ENCODE data around the gene ABCA1.

The ABCA1 gene

GRCh38 chr9:104866191-104866590 lies 61.8 kb downstream of the ABCA1 start:
- H4K8ac ChIP-seq (ENCODE audit: low read depth, low read length) = no peak overlapping the region
- peaks cover 0 to 45% of the 10 kb centered on the region in 2 donors for H3K36me3 ChIP-seq (replicated peaks in 1 of 2; ENCODE audit: control insufficient read depth in 2 of 2, insufficient read depth in 2 of 2, low read length in 2 of 2)
- H3K27ac ChIP-seq (replicated peaks; ENCODE audit: low read length) = no peak overlapping the region
- no peak overlapping the region for H2AK5ac ChIP-seq (ENCODE audit: low read depth, low read length)
- no peak overlapping the region for H3K4me3 ChIP-seq (ENCODE audit: low read length in 2 of 2)
- no peak overlapping the region for H4K91ac ChIP-seq (ENCODE audit: low read depth, low read length, poor library complexity)
- no peak overlapping the region for H3K9ac ChIP-seq (ENCODE audit: low read depth, low read length, poor library complexity)
- H3K18ac ChIP-seq (ENCODE audit: low read length) = no peak overlapping the region
- no peaks in the 10 kb centered on the region for H3K27me3 ChIP-seq (ENCODE audit: control insufficient read depth in 3 of 3, insufficient read depth in 3 of 3, low read depth in 1 of 3, low read length in 3 of 3)
- H3K23ac ChIP-seq (ENCODE audit: low read depth, low read length, poor library complexity) = no peak overlapping the region
- WGBS, 2 donors (ENCODE audit: extremely low coverage in 2 of 2, insufficient read length in 2 of 2, insufficient replicate concordance in 1 of 2) = no CpG with 5 or more reads among the region's 1 CpG
- no peak overlapping the region for H3K4me2 ChIP-seq (ENCODE audit: insufficient read depth, low read length, poor library complexity, severe bottlenecking)
- no peak overlapping the region for H2BK120ac ChIP-seq (ENCODE audit: low read depth, low read length)
- no peak overlapping the region for H3K4ac ChIP-seq (ENCODE audit: low read length)
- H2BK5ac ChIP-seq (ENCODE audit: low read length) = no peak overlapping the region
- DNase-seq (ENCODE audit: low spot score) = no peak
- no peak overlapping the region for H2BK15ac ChIP-seq (ENCODE audit: low read length)
- no peak overlapping the region for H2BK12ac ChIP-seq (ENCODE audit: low read length)
- H3K14ac ChIP-seq (ENCODE audit: low read length) = no peak overlapping the region
- no peak overlapping the region for H2AFZ ChIP-seq (ENCODE audit: low read length)
- H3K4me1 ChIP-seq (ENCODE audit: control insufficient read depth in 2 of 2, insufficient read depth in 1 of 2, low read depth in 1 of 2, low read length in 2 of 2) = peaks cover 14% of the 10 kb centered on the region in 2 donors
- no peaks in the 10 kb centered on the region for H3K9me3 ChIP-seq (replicated peaks in 1 of 2; ENCODE audit: control insufficient read depth in 2 of 2, insufficient read depth in 1 of 2, low read depth in 1 of 2, low read length in 2 of 2)
- H3K79me1 ChIP-seq (ENCODE audit: low read depth, low read length) = no peaks in the 10 kb centered on the region

DNA sequence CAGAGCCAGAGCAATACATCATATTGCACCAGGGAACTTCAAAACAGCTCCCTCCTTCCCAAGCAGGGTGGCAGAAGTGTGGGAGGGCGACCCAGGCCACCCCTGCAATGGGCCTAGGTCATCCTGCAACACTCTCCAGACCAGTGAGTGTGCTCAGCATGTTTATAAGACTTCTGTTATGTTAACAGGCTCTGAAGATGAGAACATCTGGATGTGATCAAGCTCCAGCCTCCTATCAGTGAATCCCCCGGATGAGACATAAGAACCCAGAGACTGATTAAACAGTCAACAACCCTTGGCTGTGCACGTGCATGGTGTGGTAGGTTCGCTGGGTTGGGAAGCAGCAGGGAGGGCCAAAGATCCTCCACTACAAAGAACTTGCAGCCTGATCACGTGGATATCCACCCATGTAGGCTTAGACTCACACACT lies 63.3 kb downstream of the ABCA1 start:
- no CpG with 5 or more reads among the region's 5 CpGs for WGBS, 2 donors (ENCODE audit: extremely low coverage in 2 of 2, insufficient read length in 2 of 2, insufficient replicate concordance in 1 of 2)
- no peak overlapping the region for H2BK12ac ChIP-seq (ENCODE audit: low read length)
- no peak overlapping the region for H3K23ac ChIP-seq (ENCODE audit: low read depth, low read length, poor library complexity)
- DNase-seq (ENCODE audit: low spot score) = no peak
- H3K79me1 ChIP-seq (ENCODE audit: low read depth, low read length) = no peaks in the 10 kb centered on the region
- H4K91ac ChIP-seq (ENCODE audit: low read depth, low read length, poor library complexity) = no peak overlapping the region
- H3K27ac ChIP-seq (replicated peaks; ENCODE audit: low read length) = no peak overlapping the region
- no peak overlapping the region for H4K8ac ChIP-seq (ENCODE audit: low read depth, low read length)
- H2BK5ac ChIP-seq (ENCODE audit: low read length) = no peak overlapping the region
- H2BK120ac ChIP-seq (ENCODE audit: low read depth, low read length) = no peak overlapping the region
- H3K9ac ChIP-seq (ENCODE audit: low read depth, low read length, poor library complexity) = no peak overlapping the region
- H3K9me3 ChIP-seq (replicated peaks in 1 of 2; ENCODE audit: control insufficient read depth in 2 of 2, insufficient read depth in 1 of 2, low read depth in 1 of 2, low read length in 2 of 2) = no peaks in the 10 kb centered on the region
- no peaks in the 10 kb centered on the region for H3K27me3 ChIP-seq (ENCODE audit: control insufficient read depth in 3 of 3, insufficient read depth in 3 of 3, low read depth in 1 of 3, low read length in 3 of 3)
- H2BK15ac ChIP-seq (ENCODE audit: low read length) = no peak overlapping the region
- H3K36me3 ChIP-seq (replicated peaks in 1 of 2; ENCODE audit: control insufficient read depth in 2 of 2, insufficient read depth in 2 of 2, low read length in 2 of 2) = peaks cover 0 to 51% of the 10 kb centered on the region in 2 donors
- no peak overlapping the region for H3K4ac ChIP-seq (ENCODE audit: low read length)
- no peak overlapping the region for H2AK5ac ChIP-seq (ENCODE audit: low read depth, low read length)
- no peak overlapping the region for H3K4me2 ChIP-seq (ENCODE audit: insufficient read depth, low read length, poor library complexity, severe bottlenecking)
- H2AFZ ChIP-seq (ENCODE audit: low read length) = no peak overlapping the region
- no peak overlapping the region for H3K14ac ChIP-seq (ENCODE audit: low read length)
- peaks cover 12 to 14% of the 10 kb centered on the region in 2 donors for H3K4me1 ChIP-seq (ENCODE audit: control insufficient read depth in 2 of 2, insufficient read depth in 1 of 2, low read depth in 1 of 2, low read length in 2 of 2)
- H3K18ac ChIP-seq (ENCODE audit: low read length) = no peak overlapping the region
- H3K4me3 ChIP-seq (ENCODE audit: low read length in 2 of 2) = no peak overlapping the region

- no peak overlapping the region for H3K9ac ChIP-seq (ENCODE audit: low read depth, low read length, poor library complexity)
- no peak overlapping the region for H2BK15ac ChIP-seq (ENCODE audit: low read length)
- no CpG with 5 or more reads among the region's 4 CpGs for WGBS, 2 donors (ENCODE audit: extremely low coverage in 2 of 2, insufficient read length in 2 of 2, insufficient replicate concordance in 1 of 2)
- H3K18ac ChIP-seq (ENCODE audit: low read length) = no peak overlapping the region
- H3K4ac ChIP-seq (ENCODE audit: low read length) = no peak overlapping the region
- H2BK120ac ChIP-seq (ENCODE audit: low read depth, low read length) = no peak overlapping the region
- no peak overlapping the region for H3K4me2 ChIP-seq (ENCODE audit: insufficient read depth, low read length, poor library complexity, severe bottlenecking)
- peaks cover 2 to 3% of the 10 kb centered on the region in 2 donors for H3K4me1 ChIP-seq (ENCODE audit: control insufficient read depth in 2 of 2, insufficient read depth in 1 of 2, low read depth in 1 of 2, low read length in 2 of 2)
- no peak overlapping the region for H3K4me3 ChIP-seq (ENCODE audit: low read length in 2 of 2)
- no peak overlapping the region for H3K14ac ChIP-seq (ENCODE audit: low read length)
- H2BK5ac ChIP-seq (ENCODE audit: low read length) = no peak overlapping the region
- H3K79me1 ChIP-seq (ENCODE audit: low read depth, low read length) = no peaks in the 10 kb centered on the region
- no peak overlapping the region for H4K8ac ChIP-seq (ENCODE audit: low read depth, low read length)
- no peaks in the 10 kb centered on the region for H3K27me3 ChIP-seq (ENCODE audit: control insufficient read depth in 3 of 3, insufficient read depth in 3 of 3, low read depth in 1 of 3, low read length in 3 of 3)
- H3K27ac ChIP-seq (replicated peaks; ENCODE audit: low read length) = no peak overlapping the region
- H4K91ac ChIP-seq (ENCODE audit: low read depth, low read length, poor library complexity) = no peak overlapping the region
- H3K9me3 ChIP-seq (replicated peaks in 1 of 2; ENCODE audit: control insufficient read depth in 2 of 2, insufficient read depth in 1 of 2, low read depth in 1 of 2, low read length in 2 of 2) = no peaks in the 10 kb centered on the region
- H2BK12ac ChIP-seq (ENCODE audit: low read length) = no peak overlapping the region
- no peak overlapping the region for H3K23ac ChIP-seq (ENCODE audit: low read depth, low read length, poor library complexity)
- no peak overlapping the region for H2AK5ac ChIP-seq (ENCODE audit: low read depth, low read length)
- no peak overlapping the region for H2AFZ ChIP-seq (ENCODE audit: low read length)
- DNase-seq (ENCODE audit: low spot score) = peak; percentile 64
- peaks cover 4 to 60% of the 10 kb centered on the region in 2 donors for H3K36me3 ChIP-seq (replicated peaks in 1 of 2; ENCODE audit: control insufficient read depth in 2 of 2, insufficient read depth in 2 of 2, low read length in 2 of 2)
Observed at GRCh38 chr9:104863180-104863883, 64.6 kb downstream of the ABCA1 start.

GRCh38 chr9:104861397-104861796 lies 66.6 kb downstream of the ABCA1 start:
- WGBS, 2 donors (ENCODE audit: extremely low coverage in 2 of 2, insufficient read length in 2 of 2, insufficient replicate concordance in 1 of 2) = no CpG with 5 or more reads among the region's 2 CpGs
- no peak overlapping the region for H3K4ac ChIP-seq (ENCODE audit: low read length)
- no peak overlapping the region for H3K18ac ChIP-seq (ENCODE audit: low read length)
- no peak overlapping the region for H3K4me3 ChIP-seq (ENCODE audit: low read length in 2 of 2)
- H2AK5ac ChIP-seq (ENCODE audit: low read depth, low read length) = no peak overlapping the region
- peaks cover 0 to 3% of the 10 kb centered on the region in 2 donors for H3K4me1 ChIP-seq (ENCODE audit: control insufficient read depth in 2 of 2, insufficient read depth in 1 of 2, low read depth in 1 of 2, low read length in 2 of 2)
- no peak overlapping the region for H2BK120ac ChIP-seq (ENCODE audit: low read depth, low read length)
- H2BK15ac ChIP-seq (ENCODE audit: low read length) = no peak overlapping the region
- no peaks in the 10 kb centered on the region for H3K9me3 ChIP-seq (replicated peaks in 1 of 2; ENCODE audit: control insufficient read depth in 2 of 2, insufficient read depth in 1 of 2, low read depth in 1 of 2, low read length in 2 of 2)
- H3K9ac ChIP-seq (ENCODE audit: low read depth, low read length, poor library complexity) = no peak overlapping the region
- no peak overlapping the region for H4K91ac ChIP-seq (ENCODE audit: low read depth, low read length, poor library complexity)
- no peak overlapping the region for H3K4me2 ChIP-seq (ENCODE audit: insufficient read depth, low read length, poor library complexity, severe bottlenecking)
- H2AFZ ChIP-seq (ENCODE audit: low read length) = no peak overlapping the region
- H3K27ac ChIP-seq (replicated peaks; ENCODE audit: low read length) = no peak overlapping the region
- H3K14ac ChIP-seq (ENCODE audit: low read length) = no peak overlapping the region
- H3K23ac ChIP-seq (ENCODE audit: low read depth, low read length, poor library complexity) = no peak overlapping the region
- H4K8ac ChIP-seq (ENCODE audit: low read depth, low read length) = no peak overlapping the region
- H2BK12ac ChIP-seq (ENCODE audit: low read length) = no peak overlapping the region
- no peak for DNase-seq (ENCODE audit: low spot score)
- H3K79me1 ChIP-seq (ENCODE audit: low read depth, low read length) = no peaks in the 10 kb centered on the region
- H3K27me3 ChIP-seq (ENCODE audit: control insufficient read depth in 3 of 3, insufficient read depth in 3 of 3, low read depth in 1 of 3, low read length in 3 of 3) = no peaks in the 10 kb centered on the region
- H3K36me3 ChIP-seq (replicated peaks in 1 of 2; ENCODE audit: control insufficient read depth in 2 of 2, insufficient read depth in 2 of 2, low read length in 2 of 2) = peaks cover 6 to 62% of the 10 kb centered on the region in 2 donors
- H2BK5ac ChIP-seq (ENCODE audit: low read length) = no peak overlapping the region

Measured in neuronal stem cell (in vitro differentiated cells).